ENCODE measurements around the gene IL4R. TPM values are rescaled to one million over a fixed set of nuclear protein-coding genes. Genes with fewer than 3 reads are reported as not detected.

IL4R gene
- total and polyA plus RNA-seq, 7 donors = 2.1 to 9.6 (median 6.5) TPM

- WGBS, 3 donors = 86 to 96% (median 90%) methylated on average over 2 of the region's 2 CpGs
- H3K27ac ChIP-seq = no peak overlapping the region
- no peaks in the 10 kb centered on the region for H3K36me3 ChIP-seq (ENCODE audit: insufficient read depth in 1 of 2, low read depth in 1 of 2)
- DNase-seq (no peak), ATAC-seq (no peak)
- no peak for TF ChIP-seq CTCF (IDR thresholded peaks at IDR 0.05)
- H3K4me3 ChIP-seq = no peak overlapping the region
- peaks cover 0 to 2% (median 0%) of the 10 kb centered on the region in 3 donors for H3K27me3 ChIP-seq (ENCODE audit: insufficient read depth in 3 of 3, low read length in 2 of 3)
- intact Hi-C loops (cut with DNase I) = no loop called here
- H3K4me1 ChIP-seq = no peaks in the 10 kb centered on the region
- H3K9me3 ChIP-seq = peaks cover 20% of the 10 kb centered on the region
Measured at GRCh38 chr16:27413956-27414355, 100.2 kb downstream of the IL4R start.

Other genes with a start within 250 kb of the IL4R start
- not detected for gene C16orf82, start 247.0 kb upstream of the IL4R start, total RNA-seq
- not detected for gene C16orf82, start 247.0 kb upstream of the IL4R start, polyA plus RNA-seq
- 1 to 10 TPM; 2.2 to 7.8 (median 4.6) TPM for gene KDM8, start 110.4 kb upstream of the IL4R start, total RNA-seq
- 1 to 10 TPM; 2.4 to 3.5 (median 3.0) TPM for gene KDM8, start 110.4 kb upstream of the IL4R start, polyA plus RNA-seq
- gene NSMCE1, start 45.2 kb upstream of the IL4R start, total RNA-seq = 10 to 100 TPM; 18.9 to 51.8 (median 28.8) TPM
- 10 to 100 TPM; 26.0 to 31.7 (median 28.4) TPM for gene NSMCE1, start 45.2 kb upstream of the IL4R start, polyA plus RNA-seq
- under 1 TPM in 3 of 4 donors, not detected in 1; 0.08 to 0.15 (median 0.12) TPM for gene IL21R, start 88.2 kb downstream of the IL4R start, total RNA-seq
- gene IL21R, start 88.2 kb downstream of the IL4R start, polyA plus RNA-seq = under 1 TPM in 2 of 3 donors, not detected in 1; 0.01 to 0.05 TPM
- gene GTF3C1, start 235.9 kb downstream of the IL4R start, total RNA-seq = 10 to 100 TPM; 35.2 to 95.5 (median 55.5) TPM
- 10 to 100 TPM; 37.6 to 57.9 (median 47.4) TPM for gene GTF3C1, start 235.9 kb downstream of the IL4R start, polyA plus RNA-seq
- gene KATNIP, start 236.2 kb downstream of the IL4R start, total RNA-seq = 1 to 10 TPM; 4.5 to 8.7 (median 6.4) TPM
- gene KATNIP, start 236.2 kb downstream of the IL4R start, polyA plus RNA-seq = 1 to 10 TPM; 4.7 to 9.6 (median 5.3) TPM

Data from psoas muscle (tissue), 8 donors.